Kidney (tissue), 14 donors: ENCODE measurements around the gene SMIM35. TPM values are rescaled to one million over a fixed set of nuclear protein-coding genes. Genes with fewer than 3 reads are reported as not detected.

Source experiments
- DNase-seq, 5 donors: peaks; one replicate each; pipeline ENCODE4 v3.0.0-alpha.2; 2013 to 2020
- FAIRE-seq: peaks from 2 replicates; lab custom pipeline; 2012; peaks lifted over from hg19 to GRCh38; lab: Jason Lieb, UNC
- H3K27ac ChIP-seq, 2 donors: one replicate each; pipeline ENCODE4 v1.7.0; 2013; ENCODE audit warnings: low read depth in 2 of 2, low read length in 2 of 2, inconsistent platforms in 1 of 2
- H3K27me3 ChIP-seq: one replicate; pipeline ENCODE4 v1.7.1; 2013; ENCODE audit warnings: low read length, inconsistent platforms; ENCODE audit not compliant: control insufficient read depth, insufficient read depth
- H3K36me3 ChIP-seq, 3 donors: one replicate each; pipeline versions ENCODE4 v1.7.0 to v1.7.1; 2013; ENCODE audit warnings: low read length in 3 of 3, control low read depth in 1 of 3, inconsistent platforms in 1 of 3; ENCODE audit not compliant: insufficient read depth in 3 of 3, control insufficient read depth in 2 of 3
- H3K4me1 ChIP-seq, 3 donors: one replicate each; pipeline versions ENCODE4 v1.7.0 to v1.7.1; 2013; ENCODE audit warnings: low read length in 3 of 3, inconsistent platforms in 1 of 3, low read depth in 1 of 3; ENCODE audit not compliant: control insufficient read depth in 2 of 3, insufficient read depth in 2 of 3
- H3K4me3 ChIP-seq, 3 donors: one replicate each; pipeline versions ENCODE4 v1.7.0 to v1.8.1; 2013; ENCODE audit warnings: low read length in 3 of 3, control low read depth in 1 of 3, inconsistent platforms in 1 of 3
- H3K9ac ChIP-seq, 3 donors: one replicate each; pipeline versions ENCODE4 v1.7.0 to v1.7.1; 2013; ENCODE audit warnings: low read length in 3 of 3, control low read depth in 1 of 3, inconsistent platforms in 1 of 3
- H3K9me3 ChIP-seq, 3 donors: one replicate each; pipeline versions ENCODE4 v1.7.0 to v1.7.1; 2013; ENCODE audit warnings: low read length in 3 of 3, control low read depth in 1 of 3, inconsistent platforms in 1 of 3; ENCODE audit not compliant: control insufficient read depth in 2 of 3, insufficient read depth in 1 of 3
- intact Hi-C: fragments of 100-400 bp; cut with DNase I; formaldehyde crosslinking; loops from one replicate; pipeline ENCODE4 v1.11.1; 2022
- polyA plus RNA-seq: library from polyadenylated mRNA; stranded (reverse); fragments of 350-450 nt; fragmentation: Illumina TruSeq; extraction: RNeasy Lipid Tissue Mini Kit (QIAGEN cat#74804); gene quantifications from one replicate; pipeline ENCODE4 v1.2.3, GENCODE V29; 2014; ENCODE audit warnings: low read depth, low replicate concordance; ENCODE audit not compliant: insufficient read depth
- total RNA-seq: library from RNA; stranded (reverse); fragmentation: NEBNext Ultra II Directional; extraction: Animal tissue kit (Norgen Biotek cat#: 25700); gene quantifications from one replicate; pipeline ENCODE4 v1.2.1, GENCODE V29; 2021
- TF ChIP-seq, protein P1 (sequence below): IDR thresholded peaks from 3 replicates; pipeline ENCODE4 v1.5.1; 2012; ENCODE audit warnings: mild to moderate bottlenecking, moderate library complexity, borderline replicate concordance; ENCODE audit not compliant: insufficient read depth; ENCODE audit errors: extremely low read depth
- donor health status: control.
- donor health status: control.
- donor health status: control.
- donor health status: control.
- donor health status: control.
- donor health status: DM: yes; HTN: yes; CAD: no.
- donor health status: Normal renal cell carcinoma (clear cell type).

The SMIM35 gene
- total and polyA plus RNA-seq, 2 donors from 2014 or later, result 0.80 TPM; not detected in 1

DNA sequence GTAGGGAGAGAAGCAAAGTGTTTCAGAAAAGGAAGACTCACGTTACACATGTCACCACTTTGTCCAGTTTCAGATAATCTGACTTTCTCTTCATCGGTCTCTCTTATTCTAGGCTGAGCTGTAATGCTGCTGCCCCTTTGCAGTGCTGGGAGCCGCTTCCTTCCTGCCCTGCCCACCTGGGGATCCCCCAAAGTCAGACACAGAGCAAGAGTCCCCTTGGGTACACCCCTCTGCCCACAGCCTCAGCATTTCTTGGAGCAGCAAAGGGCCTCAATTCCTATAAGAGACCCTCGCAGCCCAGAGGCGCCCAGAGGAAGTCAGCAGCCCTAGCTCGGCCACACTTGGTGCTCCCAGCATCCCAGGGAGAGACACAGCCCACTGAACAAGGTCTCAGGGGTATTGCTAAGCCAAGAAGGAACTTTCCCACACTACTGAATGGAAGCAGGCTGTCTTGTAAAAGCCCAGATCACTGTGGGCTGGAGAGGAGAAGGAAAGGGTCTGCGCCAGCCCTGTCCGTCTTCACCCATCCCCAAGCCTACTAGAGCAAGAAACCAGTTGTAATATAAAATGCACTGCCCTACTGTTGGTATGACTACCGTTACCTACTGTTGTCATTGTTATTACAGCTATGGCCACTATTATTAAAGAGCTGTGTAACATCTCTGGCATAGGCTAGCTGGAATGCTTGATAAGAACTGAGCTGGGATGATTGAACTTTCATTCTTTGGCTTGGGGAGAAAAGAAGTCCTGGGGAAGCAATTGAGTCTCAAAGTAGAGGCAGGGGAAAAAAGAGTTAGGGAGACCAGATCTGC lies 31.2 kb upstream of the SMIM35 start:
- intact Hi-C loops, result no loop called here
- TF ChIP-seq, protein P1, sequence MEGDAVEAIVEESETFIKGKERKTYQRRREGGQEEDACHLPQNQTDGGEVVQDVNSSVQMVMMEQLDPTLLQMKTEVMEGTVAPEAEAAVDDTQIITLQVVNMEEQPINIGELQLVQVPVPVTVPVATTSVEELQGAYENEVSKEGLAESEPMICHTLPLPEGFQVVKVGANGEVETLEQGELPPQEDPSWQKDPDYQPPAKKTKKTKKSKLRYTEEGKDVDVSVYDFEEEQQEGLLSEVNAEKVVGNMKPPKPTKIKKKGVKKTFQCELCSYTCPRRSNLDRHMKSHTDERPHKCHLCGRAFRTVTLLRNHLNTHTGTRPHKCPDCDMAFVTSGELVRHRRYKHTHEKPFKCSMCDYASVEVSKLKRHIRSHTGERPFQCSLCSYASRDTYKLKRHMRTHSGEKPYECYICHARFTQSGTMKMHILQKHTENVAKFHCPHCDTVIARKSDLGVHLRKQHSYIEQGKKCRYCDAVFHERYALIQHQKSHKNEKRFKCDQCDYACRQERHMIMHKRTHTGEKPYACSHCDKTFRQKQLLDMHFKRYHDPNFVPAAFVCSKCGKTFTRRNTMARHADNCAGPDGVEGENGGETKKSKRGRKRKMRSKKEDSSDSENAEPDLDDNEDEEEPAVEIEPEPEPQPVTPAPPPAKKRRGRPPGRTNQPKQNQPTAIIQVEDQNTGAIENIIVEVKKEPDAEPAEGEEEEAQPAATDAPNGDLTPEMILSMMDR, result no peak
- no peaks in the 10 kb centered on the region for H3K36me3 ChIP-seq
- H3K9ac ChIP-seq, result no peak overlapping the region
- no peak overlapping the region for H3K4me3 ChIP-seq
- no peak for FAIRE-seq
- DNase-seq, result no peak
- no peaks in the 10 kb centered on the region for H3K4me1 ChIP-seq
- no peaks in the 10 kb centered on the region for H3K27me3 ChIP-seq
- no peaks in the 10 kb centered on the region for H3K9me3 ChIP-seq
- H3K27ac ChIP-seq, result no peak overlapping the region

DNA sequence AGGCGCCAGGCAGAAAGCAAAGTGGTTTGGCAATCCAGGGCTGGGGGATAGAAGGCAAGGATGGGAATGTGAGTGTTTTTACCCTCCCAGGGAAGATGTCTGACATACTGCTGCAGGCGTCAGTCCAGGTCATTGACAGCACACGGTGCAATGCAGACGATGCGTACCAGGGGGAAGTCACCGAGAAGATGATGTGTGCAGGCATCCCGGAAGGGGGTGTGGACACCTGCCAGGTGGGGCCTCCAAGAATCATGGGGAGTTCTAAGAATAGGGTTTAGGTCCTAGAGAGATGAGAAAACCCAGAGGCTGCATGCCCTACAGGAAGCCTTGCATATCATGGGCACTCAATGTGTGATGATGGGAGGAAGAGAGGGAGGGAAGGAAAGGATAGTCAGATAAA lies 28.3 kb upstream of the SMIM35 start:
- no peaks in the 10 kb centered on the region for H3K9me3 ChIP-seq
- TF ChIP-seq, protein P1, result no peak
- FAIRE-seq (no peak), DNase-seq (no peak)
- no peak overlapping the region for H3K9ac ChIP-seq
- H3K27me3 ChIP-seq, result no peaks in the 10 kb centered on the region
- no peaks in the 10 kb centered on the region for H3K4me1 ChIP-seq
- H3K4me3 ChIP-seq, result no peak overlapping the region
- no peaks in the 10 kb centered on the region for H3K36me3 ChIP-seq
- no peak overlapping the region for H3K27ac ChIP-seq
- intact Hi-C loops, result no loop called here

DNA sequence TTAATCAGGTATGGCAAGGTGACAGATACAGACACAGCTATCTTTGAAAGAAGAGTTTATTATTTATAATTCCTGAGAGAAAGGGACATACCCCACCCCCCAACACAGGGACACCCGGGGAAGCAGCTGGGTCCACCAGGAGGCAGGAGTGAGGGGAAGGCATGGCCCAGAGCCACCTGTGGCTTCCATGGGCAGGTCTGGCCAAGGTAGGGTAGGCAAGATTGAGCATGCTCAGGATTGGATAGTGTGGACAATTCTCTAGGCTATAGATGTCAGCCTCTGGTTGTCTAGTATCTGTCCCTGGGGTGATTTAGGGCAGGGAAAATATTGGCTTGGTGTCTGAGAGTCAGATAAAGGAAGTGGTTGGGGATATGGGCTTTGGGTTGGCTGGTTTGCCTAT lies 27.5 kb upstream of the SMIM35 start:
- Histone ChIP-seq H3K9ac (no peak overlapping the region), H3K4me1 (peaks cover 0 to 4% (median 0%) of the 10 kb centered on the region in 3 donors), H3K9me3 (no peaks in the 10 kb centered on the region), H3K36me3 (no peaks in the 10 kb centered on the region), H3K4me3 (no peak overlapping the region), H3K27me3 (no peaks in the 10 kb centered on the region), H3K27ac (no peak overlapping the region)
- TF ChIP-seq, protein P1, result no peak
- no peak for FAIRE-seq
- no peak for DNase-seq
- intact Hi-C loops, result no loop called here
